NCI-H526 treated with DMSO at 0.1 percent for 48 hours (cell line): Measurements from ENCODE around the gene THADA.
"Not testable (repeated sequence)": the region's sequence is repeated elsewhere in the genome, so short reads cannot be mapped to it uniquely, and the experiment has no call there.

ENCODE experiments used
- DNase-seq: peaks from one replicate; lab custom pipeline; 2025; lab: John Stamatoyannopoulos, UW

Gene THADA

DNA sequence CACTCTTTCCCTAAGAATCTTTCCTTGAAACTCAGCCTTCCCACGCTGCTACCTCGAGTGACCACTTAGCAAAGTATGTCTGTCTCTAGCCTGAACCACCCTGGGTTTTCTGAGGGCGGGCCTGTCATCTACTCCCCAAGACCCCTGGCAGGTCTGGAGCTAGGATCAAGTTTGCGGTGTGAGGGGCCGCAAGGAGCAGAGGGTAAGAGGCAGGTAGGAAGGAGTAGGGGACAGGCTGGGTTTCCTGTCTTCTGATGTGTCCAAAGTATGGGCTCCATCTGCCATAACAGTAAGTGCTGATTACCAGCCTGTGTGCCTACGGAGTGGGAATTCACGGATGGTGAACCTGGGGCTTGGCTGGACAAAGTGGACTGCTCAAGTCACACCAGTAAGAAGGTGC is 394.8 kb downstream of the THADA start:
- DNase-seq = no peak

DNA sequence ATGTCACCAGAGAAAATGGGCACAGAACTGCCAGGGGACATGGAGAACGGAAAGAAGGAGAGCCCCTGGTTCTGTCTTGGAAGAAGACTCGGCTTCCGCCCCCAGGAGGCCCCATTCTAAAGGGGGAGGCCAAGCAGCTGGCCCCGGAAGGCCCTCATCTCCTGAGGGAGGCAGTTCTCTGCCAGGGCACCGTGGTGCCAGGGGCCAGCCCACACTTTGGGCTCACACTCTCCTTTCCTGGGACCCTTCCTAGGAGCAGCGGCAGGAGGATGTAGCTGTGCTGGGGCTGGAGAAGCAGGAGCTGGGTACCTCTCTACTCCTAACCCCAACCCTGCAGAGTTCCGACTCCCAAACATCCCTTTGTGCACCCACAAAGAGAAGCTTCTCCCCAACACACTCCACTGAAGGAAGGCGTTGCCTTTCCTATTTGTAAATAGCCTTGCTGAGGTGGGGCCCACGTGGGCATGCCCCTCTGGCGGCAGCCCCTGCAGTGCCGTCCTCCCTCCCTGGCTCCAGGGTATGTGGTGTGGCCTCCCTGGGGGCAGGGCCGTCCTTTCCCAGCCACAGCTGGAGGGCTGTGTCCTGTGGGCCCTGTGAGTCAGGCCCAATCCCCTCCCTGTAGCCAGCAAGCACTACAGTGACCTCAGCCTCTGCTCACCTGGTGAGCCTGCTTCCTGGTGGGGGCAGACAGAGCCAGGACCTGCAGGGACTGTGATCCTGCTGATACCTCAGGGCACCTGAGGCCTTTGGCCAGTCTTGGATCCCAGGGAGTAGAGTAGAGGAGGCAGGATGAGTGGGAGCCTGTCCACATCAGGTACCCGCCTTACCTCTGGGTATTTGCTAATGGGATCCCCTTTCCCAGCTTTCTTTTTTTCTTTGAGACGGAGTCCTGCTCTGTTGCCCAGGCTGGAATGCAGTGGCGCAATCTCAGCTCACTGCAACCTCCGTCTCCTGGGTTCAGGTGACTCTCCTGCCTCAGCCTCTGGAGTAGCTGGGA is 396.0 kb downstream of the THADA start:
- DNase-seq = no peak

DNA sequence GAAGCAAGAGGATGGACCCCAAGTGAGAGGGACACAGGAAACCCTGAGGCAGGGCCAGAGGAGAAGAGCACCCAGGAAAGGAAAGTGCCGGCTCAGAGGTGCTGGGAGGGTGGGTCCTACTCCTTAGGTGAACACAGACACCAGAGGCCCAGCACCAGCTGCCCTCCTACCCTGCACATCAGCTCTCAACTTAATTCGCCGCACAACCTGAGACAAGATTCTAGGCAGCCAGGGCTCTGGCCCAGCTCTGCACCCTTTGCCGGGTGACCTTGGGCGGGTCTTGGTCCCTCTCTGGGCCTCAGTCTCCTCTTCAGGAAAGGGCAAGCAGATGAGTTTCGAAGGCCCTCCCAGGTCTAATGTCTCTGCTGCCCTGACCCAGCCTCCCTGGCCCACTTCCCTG is 397.6 kb downstream of the THADA start:
- no peak for DNase-seq

DNA sequence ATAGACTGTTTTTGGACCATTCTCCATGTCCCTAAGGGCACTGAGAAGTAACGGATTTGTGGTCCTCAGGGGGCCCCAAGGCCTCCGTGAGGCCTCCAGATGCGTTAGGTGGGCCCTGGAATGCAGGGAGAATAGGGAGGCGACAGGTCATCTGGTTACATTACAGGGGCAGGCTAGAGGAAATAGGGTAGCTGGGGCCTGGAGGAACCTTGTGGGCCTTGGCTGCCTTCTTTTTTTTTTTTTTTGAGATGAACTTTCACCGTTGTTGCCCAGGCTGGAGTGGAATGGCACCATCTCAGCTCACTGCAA is 398.3 kb downstream of the THADA start:
- no peak for DNase-seq

DNA sequence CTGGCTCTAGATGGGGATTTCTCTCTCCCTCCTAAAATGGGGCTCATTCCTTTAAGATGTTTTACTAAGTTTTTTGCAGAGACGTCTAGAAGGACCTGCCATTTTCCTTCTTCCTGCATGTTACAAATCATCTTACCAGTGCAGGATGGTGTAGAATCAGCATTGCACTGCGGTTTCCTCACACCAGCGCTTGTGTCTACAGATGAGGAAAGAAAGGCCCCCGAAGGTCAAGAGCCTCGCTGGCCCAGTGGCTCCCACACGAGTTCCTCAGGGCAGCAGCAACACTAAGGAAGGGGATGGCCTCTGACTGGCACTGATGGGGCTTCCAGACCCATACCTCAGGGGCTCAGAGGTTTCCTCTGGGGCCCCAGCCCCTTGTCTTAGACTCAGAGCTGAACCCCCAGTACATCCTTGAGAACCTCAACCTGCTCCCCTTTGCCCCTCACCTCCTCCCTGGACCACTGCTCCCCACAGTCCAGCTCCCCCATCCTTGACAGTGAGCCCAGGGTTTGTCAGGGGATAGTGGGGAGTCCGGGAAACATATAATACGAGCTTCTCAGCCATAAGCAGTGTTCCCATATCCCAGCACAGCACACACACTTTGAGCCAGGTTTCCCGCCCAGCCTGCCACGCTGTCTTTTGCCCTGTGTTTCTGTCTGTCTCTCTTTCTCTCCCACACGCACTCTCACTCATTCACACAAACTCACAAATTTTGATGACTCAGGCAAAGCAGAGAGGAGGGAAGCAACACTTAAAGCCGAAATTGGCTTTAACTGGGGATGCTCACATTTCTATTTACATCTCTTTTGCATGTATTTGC is 398.9 kb downstream of the THADA start:
- peak; percentile 86 for DNase-seq

DNA sequence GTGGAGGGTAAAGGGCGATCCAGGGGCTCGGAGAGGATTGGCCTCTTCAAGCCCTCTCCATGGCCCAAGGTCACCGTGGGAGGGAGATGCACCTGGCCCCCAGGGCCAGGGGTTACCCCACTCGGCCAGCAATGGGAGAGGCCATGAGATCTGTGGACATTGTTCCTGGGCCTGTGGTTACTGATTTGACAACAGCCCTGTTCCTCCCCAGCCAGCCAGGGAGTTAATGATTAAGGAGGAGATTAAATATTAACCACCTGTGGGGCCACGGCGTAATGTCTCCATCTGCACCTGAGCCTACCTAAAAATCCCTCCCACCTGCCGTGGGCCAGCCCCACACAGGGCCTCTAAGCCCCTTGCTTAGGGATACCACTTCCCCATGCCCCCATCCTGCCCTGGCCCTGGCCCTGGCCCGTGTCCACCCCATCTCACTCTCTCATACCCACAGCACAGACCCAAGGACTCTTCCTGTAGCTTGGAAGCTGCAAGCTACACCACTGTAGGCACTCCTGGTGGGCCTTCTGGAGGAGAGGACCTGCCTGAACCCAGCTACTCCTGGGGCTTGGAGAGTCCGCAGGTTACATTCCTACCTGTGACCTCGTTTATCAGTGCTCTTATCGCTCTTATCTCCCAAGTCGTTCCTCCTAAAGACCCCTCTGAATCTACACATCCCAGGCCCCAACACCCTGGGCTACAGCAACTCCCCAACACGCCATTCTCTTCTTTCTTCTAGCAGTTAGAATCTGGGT is 401.5 kb downstream of the THADA start:
- peak; percentile 69 for DNase-seq

DNA sequence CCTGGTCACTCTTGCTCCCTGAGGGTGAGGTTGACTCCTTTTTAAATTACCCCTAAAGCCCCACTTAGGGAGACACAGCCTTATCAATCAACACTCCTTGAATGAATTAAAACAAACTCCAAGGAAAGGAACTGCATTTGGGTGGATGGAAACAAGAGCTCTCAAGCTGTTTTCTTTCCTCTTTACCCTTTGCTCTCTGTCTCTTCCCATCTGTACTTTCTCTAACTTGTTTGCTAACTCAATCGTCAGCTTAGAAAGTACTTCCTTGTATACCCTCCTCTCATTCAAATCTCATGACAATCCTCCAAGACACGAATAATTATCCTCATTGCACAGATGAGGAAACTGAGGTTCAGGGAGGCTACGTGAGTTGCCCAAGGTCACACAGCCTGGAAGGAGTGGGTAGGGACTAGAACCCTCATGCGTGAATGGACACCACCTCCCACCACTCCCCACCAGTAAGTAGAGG is 402.2 kb downstream of the THADA start:
- DNase-seq = no peak

DNA sequence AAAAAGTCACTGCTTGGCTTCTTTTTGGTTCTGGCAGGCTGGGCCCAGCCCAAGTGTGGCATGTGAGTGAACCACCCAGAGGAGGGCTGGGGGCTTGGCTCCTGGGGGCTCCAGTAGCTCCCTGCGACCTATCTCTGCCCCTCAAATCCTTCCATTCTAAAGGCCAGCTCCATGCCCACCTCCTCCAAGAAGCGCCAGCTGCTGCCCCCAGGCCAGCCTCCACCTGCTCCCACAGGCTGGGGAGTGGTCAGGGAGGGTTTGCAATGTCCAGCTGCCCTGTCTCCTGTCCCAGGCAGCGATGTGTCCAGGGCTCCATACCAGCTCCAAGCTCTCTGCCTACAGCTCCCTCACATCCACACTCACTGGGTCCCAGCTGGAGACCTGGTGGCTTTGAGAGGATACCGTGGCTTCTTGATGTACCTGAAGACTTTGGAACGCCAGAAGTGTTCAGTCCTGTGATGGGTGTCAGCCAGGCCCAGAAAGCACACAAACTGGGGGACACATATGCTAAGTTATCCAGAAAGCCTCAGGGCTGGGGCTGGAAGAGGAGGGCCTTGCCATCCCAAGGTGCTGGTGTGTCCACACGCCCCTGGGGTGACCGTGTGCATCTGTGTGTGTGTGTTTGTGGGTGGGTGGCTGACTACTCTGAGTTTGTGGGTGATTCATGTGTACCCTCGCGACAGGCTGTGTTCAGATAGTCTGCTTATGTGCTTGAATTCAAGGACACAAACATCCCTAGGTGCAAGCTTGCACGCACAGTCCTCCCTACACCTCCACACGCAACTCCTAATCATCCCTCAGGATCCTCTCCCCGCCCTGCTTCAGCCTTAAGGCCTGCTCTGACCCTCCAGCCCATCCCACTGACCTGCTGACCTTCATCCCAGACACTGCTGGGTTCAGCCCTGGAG is 402.8 kb downstream of the THADA start:
- no peak for DNase-seq

DNA sequence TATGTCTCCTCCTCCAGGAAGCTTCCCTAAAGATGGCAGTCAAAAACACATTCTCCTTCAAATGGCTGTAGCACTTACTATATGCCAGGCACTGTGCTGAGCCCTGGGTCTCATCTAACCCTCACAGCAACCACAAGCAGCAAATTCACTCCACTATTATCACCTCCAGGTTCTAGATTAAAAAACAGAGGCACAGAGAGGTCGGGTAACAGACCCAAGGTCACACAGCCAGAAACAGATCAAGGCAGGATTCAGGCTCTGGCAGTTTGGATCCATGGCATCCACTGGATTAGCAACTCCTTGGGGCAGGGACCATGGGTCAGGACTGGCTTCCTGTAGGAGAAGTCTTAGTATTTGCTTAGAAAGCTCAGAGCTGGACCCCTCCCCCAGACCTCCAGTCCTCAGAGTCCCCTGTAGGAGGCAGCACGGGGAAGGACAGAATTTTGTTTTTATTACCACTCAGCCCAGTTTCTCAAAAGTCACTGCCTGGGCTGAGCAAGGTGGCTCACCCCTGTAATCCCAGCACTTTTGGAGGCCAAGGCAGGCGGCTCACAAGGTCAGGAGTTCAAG is 403.8 kb downstream of the THADA start:
- DNase-seq = no peak

DNA sequence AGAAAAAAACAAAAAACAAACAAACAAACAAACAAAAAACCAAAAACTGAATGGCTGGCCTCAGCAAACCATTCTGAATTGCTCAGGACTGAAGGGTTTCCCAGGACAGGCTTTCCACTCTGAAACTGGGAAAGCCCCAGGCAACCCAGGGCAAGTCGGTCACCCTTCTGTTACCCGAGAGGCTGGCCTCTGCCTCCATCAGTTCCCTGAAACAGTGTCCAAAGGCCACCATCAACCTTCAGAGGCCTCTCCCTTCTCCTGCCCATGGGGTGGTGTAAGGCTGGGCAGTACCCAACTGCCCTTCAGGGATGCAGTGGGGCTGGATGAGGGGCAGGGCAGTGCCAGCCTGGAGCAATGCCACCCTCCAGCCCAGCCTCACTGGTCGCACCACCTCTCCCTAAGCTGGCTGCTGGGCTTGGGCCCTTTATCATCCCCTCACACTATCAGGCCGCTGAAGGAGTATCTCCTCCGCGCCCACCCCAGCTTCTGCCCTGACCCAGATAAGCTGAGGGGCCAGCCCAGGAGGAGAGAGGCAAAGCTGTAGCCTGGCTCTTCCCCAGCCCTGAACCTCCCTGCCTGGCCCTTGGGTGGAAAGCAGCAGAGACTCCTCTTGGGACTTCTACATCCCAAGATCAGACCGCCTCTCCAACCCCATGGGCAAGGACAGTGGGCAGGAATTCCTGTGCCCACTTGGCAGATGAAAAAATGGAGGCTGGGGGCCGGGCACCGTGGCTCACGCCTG is 405.4 kb downstream of the THADA start:
- no peak for DNase-seq

DNA sequence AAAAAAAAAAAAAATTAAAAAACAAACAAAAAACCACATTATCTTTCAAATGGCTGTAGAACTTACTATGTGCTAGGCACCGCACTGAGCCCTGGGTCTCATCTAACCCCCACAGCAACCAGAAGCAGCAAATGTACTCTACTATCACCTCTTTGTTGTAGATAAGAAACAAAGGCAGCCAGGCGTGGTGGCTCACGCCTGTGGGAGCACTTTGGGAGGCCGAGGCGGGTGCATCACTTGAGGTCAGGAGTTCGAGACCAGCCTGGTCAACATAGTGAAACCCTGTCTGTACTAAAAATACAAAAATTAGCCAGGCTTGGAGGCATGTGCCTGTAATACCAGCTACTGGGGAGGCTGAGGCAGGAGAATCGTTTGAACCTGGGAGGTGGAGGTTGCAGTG is 406.0 kb downstream of the THADA start:
- DNase-seq = not testable (repeated sequence)

DNA sequence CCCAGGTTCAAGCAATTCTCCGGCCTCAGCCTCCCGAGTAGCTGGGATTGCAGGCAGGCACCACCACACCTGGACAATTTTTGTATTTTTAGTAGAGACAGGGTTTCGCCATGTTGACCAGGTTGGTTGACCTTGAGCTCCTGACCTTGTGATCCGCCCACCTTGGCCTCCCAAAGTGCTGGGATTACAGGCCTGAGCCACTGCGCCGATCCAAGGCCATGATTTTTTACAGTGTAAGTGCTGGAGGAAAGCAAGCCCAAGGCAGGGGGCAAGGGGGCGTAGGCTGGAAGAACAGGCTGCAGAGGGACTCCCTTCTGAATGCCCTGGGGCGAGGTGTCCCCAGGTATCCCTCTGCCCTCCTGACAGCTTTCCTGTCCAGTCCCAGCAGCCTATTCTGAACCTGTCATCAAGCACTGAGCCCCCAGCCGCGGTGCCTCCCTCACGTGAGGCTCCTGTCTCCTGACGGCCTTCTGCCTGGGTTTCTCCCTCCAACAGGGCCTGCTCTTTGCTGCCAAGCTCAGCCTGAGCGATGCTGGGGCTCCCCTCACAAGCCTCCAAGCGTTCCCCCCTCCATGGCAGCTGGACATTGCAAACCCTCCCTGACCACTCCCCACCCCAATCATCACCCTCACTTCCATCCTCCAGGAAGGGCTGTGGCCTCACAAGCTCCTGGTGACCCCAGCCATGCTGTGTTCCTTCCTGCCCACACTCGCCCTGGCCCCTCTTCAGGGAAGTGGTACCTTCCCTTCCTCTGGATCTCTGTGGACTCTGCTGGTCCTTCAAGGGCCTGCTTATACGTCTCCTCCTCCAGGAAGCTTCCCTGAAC is 407.1 kb downstream of the THADA start:
- no peak for DNase-seq

DNA sequence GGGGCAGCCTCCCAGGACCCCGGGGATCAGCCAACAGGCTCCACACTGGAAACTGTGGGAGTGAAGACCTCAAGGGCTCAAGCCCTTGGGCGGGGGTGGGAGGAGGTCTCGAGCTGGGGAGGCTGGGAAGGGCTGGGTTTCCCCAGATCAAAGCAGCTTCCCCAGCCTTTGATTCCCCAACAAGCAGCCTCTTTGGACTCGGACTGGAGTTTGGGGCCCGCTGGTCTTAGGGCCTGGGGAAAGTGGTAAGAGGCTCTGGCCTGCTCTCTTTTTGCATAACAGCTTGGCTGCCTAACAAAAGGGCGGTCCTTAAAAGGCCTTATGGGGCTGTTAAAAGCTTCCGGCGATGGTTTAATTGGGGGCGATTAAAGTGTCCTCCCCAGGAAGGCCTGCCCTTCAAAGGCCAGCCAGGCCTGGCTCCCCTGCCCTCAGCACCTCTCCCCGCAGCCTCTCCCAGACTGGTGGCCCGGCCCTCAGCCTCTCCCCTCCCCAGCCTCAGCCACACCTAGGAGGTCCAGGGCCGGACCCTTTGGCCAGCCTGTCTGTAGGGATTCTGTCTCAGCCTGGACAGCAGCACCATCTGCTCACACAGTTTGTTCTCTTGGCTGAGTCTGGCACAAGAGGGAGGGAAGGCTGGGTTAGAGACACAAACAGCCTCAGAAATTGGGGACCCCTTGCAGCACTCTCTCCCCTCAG is 409.0 kb downstream of the THADA start:
- no peak for DNase-seq

DNA sequence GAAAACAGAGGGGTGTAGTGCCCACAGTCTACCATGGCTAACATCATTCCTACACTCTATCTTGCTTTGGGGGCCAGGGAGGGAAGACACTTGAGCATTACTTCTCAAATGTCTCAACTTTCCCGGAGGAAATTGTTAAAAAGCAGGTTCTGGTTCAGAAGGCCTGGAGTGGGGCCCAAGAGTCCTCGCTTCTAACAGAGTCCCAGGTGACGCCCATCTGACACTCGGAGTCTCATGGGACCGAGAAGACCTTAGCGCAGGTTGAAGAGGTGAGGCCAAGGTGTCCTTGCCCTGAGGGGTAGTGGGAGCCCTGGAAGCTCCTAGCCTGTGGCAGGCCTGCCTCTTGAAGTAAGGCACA is 409.5 kb downstream of the THADA start:
- no peak for DNase-seq

DNA sequence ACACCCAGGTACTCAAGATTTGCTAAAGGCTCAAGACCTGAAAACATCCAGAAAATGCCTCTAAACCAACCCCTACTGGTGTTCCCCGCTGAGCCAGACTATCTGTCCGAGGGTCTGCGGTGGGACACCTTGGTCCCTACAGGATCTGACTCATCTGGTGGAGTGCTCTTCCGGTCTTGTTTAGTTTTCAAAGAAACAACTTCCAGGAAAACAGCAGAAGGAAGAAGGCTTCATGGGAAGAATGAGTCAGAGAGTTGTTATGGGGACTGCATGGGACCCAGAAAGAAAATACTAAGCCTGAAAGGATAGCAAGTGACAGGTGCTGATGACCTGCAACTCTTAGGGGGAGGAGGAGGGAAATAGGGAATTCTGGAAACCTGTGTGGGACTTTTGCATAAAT is 410.7 kb downstream of the THADA start:
- DNase-seq = no peak

DNA sequence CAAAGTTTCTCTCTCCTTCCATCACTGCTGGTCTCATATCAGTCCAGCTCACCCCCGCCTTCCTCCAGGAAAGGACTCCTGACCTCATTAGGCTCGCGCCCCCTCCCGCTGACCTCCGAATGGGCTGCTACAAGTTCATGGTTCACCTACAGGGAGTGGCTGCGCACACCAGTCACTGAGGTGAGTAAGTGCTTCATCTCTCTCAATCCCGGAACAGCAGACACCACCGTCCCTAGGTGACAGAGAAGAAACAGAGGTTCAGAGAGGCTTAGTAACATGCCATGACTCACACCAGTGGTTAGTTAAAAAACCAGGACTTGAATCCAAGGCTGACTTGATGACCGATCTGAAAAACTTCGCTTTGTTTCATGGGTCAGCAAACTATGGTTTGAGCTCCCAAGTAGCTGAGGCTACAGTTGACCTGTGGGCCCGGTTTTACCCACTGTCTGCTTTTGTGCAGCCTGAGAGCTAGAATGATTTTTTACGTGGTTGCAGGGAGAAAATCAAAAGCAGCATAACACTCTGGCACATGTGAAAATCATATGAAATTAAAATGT is 411.4 kb downstream of the THADA start:
- no peak for DNase-seq

DNA sequence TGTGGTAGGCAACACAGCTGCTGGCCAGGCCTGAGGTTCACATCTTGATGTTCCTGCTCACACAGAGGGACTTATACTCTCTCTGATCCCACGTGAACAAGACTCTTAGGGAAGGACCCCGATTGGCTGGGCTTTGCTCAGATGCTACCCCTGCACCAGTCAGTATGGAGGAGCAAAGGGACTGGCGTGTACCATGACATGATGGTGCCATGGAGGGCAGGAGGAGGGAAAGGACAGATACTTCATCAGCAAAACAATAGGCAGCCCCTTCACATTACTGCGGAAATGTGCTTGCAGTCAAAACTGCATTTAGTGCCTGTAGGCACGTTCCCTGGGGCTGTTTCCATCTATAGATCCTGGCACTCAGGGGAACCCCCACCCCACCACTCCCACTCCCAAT is 412.1 kb downstream of the THADA start:
- no peak for DNase-seq

DNA sequence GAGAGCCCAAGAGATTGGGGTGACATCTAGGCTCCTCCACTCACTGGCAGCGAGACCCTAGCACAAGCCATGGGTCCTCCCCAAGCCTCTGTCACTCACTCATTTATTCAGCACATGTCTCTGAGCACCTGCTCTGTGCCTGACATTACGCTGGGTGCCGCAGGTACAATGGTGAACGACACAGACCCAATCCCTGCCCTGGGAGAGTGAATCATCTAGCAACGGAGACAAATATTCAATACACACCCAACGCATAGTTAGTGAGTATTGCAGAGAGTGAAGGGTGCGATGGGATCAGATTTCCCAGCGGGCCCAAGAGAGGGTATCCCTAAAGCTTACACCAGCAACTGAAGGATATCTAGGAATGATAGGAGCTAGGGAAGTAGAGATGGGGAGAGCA is 414.9 kb downstream of the THADA start:
- no peak for DNase-seq
